GM19455 (cell line): ENCODE results near the gene KDSR.

ENCODE experiments used
- ATAC-seq: cut with Tn5 transposase; IDR thresholded peaks from one replicate; pipeline ENCODE4 v1.9.1; 2021; ENCODE audit not compliant: unreplicated experiment

The KDSR gene

DNA sequence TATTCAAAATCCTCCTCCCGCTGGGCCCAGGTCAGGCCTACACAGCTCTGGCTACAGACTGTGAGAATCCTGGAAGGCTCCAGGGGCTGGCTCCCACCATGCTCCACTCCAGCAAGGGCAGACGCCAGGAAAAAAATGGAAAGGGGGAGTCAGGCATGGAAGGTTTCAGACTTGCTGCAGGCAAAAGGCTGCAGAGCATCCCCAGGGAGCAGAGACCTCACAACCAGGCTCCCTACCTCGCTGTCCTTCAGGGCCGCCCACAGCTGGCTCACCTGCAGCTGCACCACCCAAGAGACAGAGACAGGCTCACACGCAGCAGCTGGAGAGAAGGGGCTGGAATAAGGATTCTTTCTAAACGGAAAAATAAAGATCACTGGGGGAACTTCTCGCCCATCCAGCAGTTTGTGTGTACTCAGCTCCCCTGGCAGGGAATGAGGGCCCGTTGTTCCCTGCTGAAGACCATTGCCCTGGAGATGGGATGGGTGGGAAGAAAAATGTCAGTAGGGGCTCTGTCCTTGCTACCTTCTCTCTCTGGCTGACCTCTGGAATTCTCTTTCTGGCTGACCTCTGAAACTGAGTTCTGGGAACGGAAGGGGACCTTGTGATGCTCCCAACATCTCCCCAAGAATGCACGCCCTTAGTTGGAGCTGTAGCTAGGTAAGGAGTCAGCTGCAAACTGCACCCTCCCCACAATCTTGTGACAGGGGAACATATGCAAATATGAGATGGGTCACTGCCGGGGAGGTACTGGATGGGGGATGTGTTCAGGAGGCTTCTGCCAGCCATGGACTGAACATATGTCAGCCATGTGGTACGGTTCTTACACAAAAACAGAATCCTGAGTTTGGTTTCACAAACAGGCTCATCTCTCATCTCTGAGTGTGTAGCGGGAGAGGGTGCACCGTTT, 81.9 kb downstream of the KDSR start:
- ATAC-seq: peak; percentile 95

DNA sequence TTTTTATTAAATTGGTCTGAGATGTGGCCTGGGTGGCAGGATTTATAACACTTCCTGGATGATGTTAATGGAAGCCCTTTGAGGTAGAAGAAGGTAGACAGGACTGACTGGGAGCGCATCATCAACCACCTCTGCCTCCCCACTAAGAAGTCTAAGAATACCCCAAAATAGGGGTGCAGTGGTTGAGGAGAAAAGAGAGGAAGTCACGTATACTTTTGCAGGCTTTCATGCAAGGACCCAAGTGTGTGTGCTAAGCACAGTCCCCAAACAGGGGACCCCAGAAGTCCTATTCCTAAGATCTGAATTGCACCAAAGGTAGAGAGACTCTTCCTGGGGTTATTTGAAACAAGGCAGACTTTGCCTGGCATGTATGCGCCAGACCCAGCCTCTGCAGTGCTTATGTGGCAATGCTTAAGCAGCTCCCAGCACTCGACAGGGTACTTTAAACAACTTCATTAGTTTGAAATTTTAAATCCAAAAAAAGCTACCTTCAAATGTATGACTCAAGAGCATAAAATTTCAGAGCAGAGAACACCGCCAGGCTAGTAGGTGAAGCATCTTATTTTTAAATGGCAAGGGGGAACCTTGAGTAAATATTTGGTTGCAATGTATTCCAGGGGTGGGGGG, 82.7 kb downstream of the KDSR start:
- no peak for ATAC-seq

GRCh38 chr18:63283305-63284094, 83.5 kb downstream of the KDSR start:
- no peak for ATAC-seq

DNA sequence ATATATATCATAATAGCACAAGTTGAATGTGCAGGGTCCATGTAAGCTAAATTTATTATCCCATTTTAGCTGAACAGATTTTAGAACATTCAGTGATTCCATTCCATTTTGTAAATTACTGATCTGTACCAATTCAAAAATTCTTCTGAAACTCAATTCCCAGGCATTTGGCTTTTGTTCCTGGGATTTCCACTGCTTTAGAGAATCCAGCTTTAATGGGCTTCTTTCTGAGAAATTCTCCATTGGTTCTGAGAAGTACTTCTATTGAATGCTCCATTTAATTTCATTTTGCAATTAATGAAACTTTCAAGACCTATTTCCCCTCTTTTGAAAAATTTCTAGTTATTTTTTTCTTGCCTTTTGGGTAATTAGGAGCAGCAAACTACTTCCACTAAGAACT, 84.2 kb downstream of the KDSR start:
- ATAC-seq: no peak
